Activated naive CD4-positive, alpha-beta T cell treated with anti-CD3 and anti-CD28 coated beads, Interleukin-2, amount 50 U/mL, for 16 hours (primary cell): Measurements from ENCODE around the gene INHBB.
"Not testable (repeated sequence)": the region's sequence is repeated elsewhere in the genome, so short reads cannot be mapped to it uniquely, and the experiment has no call there.

Experiments used
- DNase-seq: peaks from one replicate; pipeline ENCODE4 v3.0.0-alpha.2; 2020

The INHBB gene

DNA sequence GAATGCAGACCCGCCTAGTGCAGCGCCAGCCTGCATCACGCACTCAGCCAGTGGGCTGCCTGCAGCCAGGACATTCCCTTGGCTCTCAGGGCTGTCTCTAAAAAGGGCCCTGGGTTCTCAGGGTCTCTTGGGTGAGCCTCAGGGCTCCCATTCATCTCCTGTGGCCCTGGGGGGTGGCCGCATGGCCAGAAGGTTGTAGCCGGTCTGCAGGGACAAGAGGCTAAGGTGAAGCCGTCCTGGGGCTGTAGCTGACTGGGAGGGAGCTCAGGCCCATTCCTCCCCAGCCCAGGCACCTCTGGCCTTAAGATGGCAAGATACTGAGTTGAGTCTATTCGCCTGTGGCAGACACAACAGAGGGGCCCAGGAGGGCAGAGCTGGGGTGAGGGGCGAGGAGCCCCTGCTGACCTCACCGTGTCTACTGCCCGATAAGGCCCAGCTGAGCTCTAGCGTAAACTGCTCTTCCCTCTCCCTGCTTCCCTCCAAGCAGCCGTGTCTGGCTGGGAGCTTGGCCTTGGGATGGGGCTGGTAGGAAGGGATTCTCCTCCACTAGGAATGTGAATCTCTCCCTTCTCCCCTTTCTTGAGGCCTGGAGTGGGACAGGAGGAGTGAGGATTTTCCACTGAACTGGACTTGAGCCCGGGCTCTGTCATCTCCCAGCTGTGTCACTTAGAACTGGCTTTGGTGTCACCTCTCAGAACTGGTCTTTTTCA is 37.9 kb downstream of the INHBB start:
- DNase-seq: peak; percentile 3

- DNase-seq: no peak
Observed at GRCh38 chr2:120384486-120385354, 38.8 kb downstream of the INHBB start.

DNA sequence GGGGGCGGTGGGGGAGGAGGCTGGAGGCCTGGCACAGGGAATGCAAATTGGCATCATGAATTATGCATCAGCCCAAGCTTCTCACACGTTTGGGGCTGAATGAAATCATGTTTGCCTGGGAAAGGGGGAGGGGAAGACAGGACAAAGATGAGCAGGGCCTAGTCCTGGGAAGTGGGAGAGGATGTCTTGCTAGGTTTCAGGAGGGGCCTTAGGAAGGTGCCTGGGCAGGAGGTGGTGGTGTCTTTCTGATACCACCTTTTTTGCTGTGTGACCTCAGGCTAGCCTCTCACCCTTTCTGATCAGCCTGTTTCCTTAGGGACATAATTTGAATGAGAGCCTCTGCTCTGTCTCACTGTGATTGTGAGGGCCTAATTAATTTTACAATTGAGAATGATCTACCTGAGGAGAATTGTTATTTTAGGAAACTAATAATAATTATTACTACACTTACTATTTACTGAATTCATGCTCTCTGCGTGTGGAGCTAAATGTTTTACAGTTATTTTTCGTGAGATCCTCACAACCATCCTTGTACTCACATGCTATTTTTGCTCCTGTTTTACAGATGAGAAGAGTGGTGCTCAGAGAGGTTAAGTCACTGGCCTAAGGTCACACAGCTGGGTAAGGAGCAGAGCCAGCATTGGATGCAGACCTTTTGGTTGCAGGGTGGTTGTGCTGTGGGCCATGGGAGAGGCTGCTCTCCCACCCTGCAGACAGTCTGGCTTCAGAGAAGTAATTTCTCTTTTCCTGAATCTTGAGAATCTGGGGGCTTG is 39.6 kb downstream of the INHBB start:
- no peak for DNase-seq

- no peak for DNase-seq
Observed at GRCh38 chr2:120388222-120389035, 42.5 kb downstream of the INHBB start.

- DNase-seq: no peak
Observed at GRCh38 chr2:120389036-120389391, 43.1 kb downstream of the INHBB start.

DNA sequence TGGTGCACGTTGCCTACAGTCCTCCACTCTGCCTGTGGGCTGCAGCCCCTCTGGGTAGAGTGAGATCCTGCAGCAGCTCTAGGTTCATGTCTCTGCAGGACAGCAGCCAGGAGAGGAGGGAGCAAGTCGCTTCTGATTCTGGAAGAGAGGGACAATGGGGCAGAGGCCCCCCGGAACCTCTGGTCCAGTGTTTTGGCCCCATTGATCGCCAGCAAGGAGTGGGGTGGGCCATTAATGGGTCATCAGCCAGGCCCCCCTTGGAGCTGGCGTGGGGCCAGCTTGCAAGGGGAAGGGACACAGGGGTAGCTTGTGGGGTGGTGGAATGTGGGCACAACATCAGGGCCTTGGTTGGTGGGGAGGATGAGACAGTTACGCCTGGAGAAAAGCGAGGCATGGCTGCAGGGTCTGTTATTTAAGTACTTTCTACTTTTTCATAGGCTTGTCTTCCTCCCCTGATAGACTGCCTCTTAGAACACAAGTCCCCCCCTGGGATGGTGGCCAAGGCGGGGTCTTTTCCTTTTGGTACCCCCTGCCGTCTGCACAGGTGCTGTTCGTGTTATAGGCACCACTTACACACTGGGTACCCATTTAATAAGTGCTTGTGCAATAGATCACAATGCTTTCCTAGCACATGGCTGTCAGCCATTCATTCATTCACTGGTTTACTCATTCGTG is 44.6 kb downstream of the INHBB start:
- DNase-seq: no peak

GRCh38 chr2:120391382-120391781 is 45.4 kb downstream of the INHBB start:
- not testable (repeated sequence) for DNase-seq

- no peak for DNase-seq
Observed at GRCh38 chr2:120391911-120392665, 46.2 kb downstream of the INHBB start.

GRCh38 chr2:120392923-120393322 is 47.0 kb downstream of the INHBB start:
- no peak for DNase-seq

DNA sequence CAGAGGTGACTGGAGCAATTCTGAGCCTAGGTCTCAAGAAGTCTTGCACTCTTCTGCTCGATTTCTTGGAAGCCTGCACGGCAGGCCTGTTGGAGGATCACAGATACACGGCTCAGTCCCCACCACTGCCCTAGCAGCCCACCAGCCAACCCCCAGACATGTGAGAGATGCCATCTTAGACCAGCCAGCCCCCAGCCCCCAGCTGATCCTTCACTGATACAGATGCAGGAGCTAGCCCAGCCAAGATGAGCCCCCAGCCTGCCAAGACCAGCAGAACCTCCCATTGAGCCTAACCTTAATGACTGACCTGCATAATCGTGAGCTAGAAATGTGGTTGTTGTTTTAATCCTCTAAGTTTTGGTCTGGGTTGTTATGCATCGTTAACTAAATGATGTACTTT is 47.5 kb downstream of the INHBB start:
- no peak for DNase-seq

- no peak for DNase-seq
Observed at GRCh38 chr2:120394764-120395163, 48.8 kb downstream of the INHBB start.

GRCh38 chr2:120395221-120396012 is 49.5 kb downstream of the INHBB start:
- no peak for DNase-seq

DNA sequence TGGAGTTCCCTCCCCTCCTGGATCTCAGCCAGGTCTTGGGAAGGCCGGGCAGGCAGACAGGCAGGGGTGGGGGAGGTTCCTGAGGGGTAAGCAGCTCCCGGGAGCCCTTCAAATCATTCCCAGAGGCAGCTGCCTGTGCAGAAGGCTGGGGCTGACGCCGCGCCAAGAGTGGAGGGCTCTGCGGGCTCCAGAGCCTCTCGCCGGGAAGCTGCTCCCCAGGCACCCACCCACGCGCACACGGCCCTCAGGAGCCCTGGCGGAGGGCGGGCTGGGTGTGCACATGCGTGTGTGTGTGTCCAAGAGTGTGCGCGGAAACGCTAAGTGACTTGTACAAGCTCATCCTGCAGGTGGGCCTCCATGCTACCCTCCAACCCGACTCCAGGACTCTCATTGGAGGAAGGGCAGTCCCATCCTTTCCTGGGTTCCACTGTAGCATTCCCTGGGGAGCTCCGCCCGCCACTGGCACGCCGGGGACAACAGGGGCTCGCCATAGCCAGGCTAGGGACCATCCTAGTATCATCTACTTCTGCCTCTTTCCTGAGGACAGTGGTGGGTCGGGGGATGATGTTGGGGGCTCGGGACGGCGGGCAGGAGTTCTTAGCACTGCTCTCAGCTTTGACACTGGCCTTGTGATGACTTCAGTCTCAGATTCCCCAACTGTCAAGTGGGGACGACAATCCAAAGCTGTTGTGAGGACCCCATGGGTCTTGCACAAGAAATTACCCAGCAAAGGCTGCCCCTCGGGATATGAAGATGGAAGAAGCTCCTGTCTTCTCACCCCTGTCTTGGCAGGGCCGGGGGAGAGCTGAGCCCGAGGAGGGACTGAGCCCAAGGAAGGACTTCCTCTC is 50.3 kb downstream of the INHBB start:
- DNase-seq: no peak

- DNase-seq: no peak
Observed at GRCh38 chr2:120396861-120397811, 51.2 kb downstream of the INHBB start.

GRCh38 chr2:120398051-120398995 is 52.4 kb downstream of the INHBB start:
- no peak for DNase-seq

- DNase-seq: no peak
Observed at GRCh38 chr2:120398996-120399888, 53.3 kb downstream of the INHBB start.
